IPS-18c (cell line): ENCODE data around the gene BRINP3.

ENCODE experiments used
- H3K4me3 ChIP-seq: 2 replicates; pipeline ENCODE4 v1.7.0; 2013; ENCODE audit warnings: low read depth, mild to moderate bottlenecking, low read length, moderate library complexity; ENCODE audit not compliant: insufficient read depth
- H3K9me3 ChIP-seq: one replicate; pipeline ENCODE4 v1.6.1; 2013; ENCODE audit warnings: mild to moderate bottlenecking, low read length, moderate library complexity; ENCODE audit not compliant: control insufficient read depth, insufficient read depth

BRINP3 gene

GRCh38 chr1:190472042-190472441 is 5.6 kb downstream of the BRINP3 start:
- no peak overlapping the region for H3K4me3 ChIP-seq

DNA sequence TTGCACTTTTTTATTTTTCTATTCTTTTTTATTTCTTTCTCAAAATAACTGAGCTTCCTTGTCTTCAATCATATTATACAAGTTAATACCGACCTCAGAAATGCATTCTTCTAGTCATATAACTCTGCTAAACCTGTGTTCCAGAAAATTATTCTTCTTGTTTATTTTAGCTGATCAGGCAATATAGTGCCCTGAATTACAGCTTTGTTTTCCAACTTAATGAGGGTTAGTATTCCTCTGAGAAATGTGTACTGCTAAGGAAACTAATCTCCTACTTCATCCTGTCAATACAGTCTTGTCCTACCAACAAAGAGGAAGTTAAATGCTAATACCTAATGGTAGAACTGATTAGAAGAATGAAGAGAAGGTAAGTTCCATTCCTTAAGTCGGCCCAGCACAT is 13.0 kb downstream of the BRINP3 start:
- no peaks in the 10 kb centered on the region for H3K9me3 ChIP-seq

More at GRCh38 chr1:190472042-190472441, 5.6 kb downstream of the BRINP3 start:
- H3K9me3 ChIP-seq: no peaks in the 10 kb centered on the region

GRCh38 chr1:190456129-190456528 is 21.5 kb downstream of the BRINP3 start:
- no peak overlapping the region for H3K4me3 ChIP-seq

More for the DNA sequence above, 13.0 kb downstream of the BRINP3 start:
- no peak overlapping the region for H3K4me3 ChIP-seq

GRCh38 chr1:190455631-190456030 is 22.0 kb downstream of the BRINP3 start:
- H3K4me3 ChIP-seq: no peak overlapping the region
- no peaks in the 10 kb centered on the region for H3K9me3 ChIP-seq

More at GRCh38 chr1:190456129-190456528, 21.5 kb downstream of the BRINP3 start:
- H3K9me3 ChIP-seq: no peaks in the 10 kb centered on the region

DNA sequence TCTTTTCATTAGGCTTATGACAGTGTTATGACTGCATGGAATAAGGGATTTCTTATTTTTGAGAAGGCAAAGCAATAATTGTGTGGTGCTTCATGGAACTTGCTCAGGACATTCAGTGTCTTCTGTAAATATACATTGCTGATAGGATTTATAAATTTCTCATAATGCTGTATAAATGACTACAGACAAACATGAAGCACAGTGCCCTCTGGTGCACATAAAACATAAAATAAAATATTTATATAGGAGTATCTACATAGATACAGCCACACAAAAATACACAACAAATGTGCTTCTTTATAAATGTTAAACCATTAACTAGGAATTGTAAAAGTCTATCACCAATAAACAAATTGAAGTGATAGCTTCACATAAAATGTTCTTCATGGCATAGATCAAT is 24.1 kb downstream of the BRINP3 start:
- Histone ChIP-seq H3K4me3 (no peak overlapping the region), H3K9me3 (no peaks in the 10 kb centered on the region)

- H3K9me3 ChIP-seq: no peaks in the 10 kb centered on the region
- no peak overlapping the region for H3K4me3 ChIP-seq
These were observed 25.3 kb downstream of the BRINP3 start for GRCh38 chr1:190452272-190452848.

- Histone ChIP-seq H3K4me3 (no peak overlapping the region), H3K9me3 (no peaks in the 10 kb centered on the region)
These were observed 33.2 kb downstream of the BRINP3 start for GRCh38 chr1:190444464-190444863.

DNA sequence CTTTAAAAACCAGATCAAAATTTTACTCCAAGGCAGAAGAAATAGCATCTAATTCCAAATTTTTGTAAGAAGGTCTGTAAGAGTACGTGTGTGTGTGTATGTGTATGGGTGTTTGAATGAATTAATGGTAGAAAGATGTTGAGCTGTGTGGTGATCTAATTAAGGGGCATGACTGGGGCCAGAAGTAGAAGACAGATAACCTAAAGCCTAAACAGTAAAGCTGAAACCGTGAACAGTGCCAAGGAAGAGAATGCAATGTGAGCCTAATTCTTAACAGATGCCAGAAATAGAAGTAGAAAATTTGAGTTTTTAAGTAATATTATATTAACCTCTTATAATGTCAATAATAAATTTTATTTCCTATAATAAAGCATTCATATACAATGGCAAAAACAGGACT is 38.2 kb downstream of the BRINP3 start:
- H3K9me3 ChIP-seq: no peaks in the 10 kb centered on the region
- no peak overlapping the region for H3K4me3 ChIP-seq

DNA sequence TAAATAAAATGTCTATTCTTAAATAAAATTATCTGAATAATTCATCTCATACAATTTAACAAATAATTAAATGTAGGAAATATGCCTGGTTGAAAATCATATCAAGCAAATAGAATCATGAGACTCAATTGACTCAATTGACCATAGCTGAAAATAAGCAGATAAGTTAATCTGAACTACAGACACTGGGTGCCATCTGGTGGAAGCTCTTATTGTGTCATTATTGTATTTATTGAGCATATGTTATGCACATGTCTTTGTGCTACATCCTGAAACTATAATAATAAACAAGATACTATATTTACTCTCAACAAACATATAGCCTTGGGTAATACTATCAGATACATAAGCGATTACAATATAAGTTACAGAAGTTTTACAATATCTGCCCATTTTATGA is 41.0 kb downstream of the BRINP3 start:
- no peak overlapping the region for H3K4me3 ChIP-seq
- no peaks in the 10 kb centered on the region for H3K9me3 ChIP-seq

- H3K4me3 ChIP-seq: no peak overlapping the region
These were observed 47.7 kb downstream of the BRINP3 start for GRCh38 chr1:190429932-190430331.

GRCh38 chr1:190429141-190429540 is 48.5 kb downstream of the BRINP3 start:
- Histone ChIP-seq H3K9me3 (no peaks in the 10 kb centered on the region), H3K4me3 (no peak overlapping the region)

More at GRCh38 chr1:190429932-190430331, 47.7 kb downstream of the BRINP3 start:
- no peaks in the 10 kb centered on the region for H3K9me3 ChIP-seq

GRCh38 chr1:190416239-190416638 is 61.4 kb downstream of the BRINP3 start:
- H3K4me3 ChIP-seq: no peak overlapping the region
- H3K9me3 ChIP-seq: no peaks in the 10 kb centered on the region

GRCh38 chr1:190413142-190413541 is 64.5 kb downstream of the BRINP3 start:
- Histone ChIP-seq H3K4me3 (no peak overlapping the region), H3K9me3 (no peaks in the 10 kb centered on the region)

GRCh38 chr1:190403402-190403801 is 74.3 kb downstream of the BRINP3 start:
- no peak overlapping the region for H3K4me3 ChIP-seq
- H3K9me3 ChIP-seq: no peaks in the 10 kb centered on the region

DNA sequence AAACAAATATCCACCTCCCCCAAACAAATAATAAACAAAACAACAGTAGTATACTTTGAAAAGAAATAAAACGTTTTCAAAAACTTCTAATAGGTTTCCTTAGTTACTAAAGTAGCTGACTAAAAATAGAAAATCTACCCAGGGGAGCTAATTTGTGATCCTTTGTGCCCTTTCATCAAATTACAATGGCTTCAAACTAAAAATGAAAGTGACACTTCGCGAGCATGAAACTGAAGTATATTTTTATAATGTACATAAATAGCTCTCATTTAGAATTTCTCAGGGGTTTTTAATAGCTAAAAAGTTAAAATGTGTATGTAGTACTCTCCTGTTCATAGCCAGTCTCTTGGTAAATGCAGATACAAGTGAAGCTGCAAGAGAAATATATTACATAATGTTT is 78.4 kb downstream of the BRINP3 start:
- H3K4me3 ChIP-seq: no peak overlapping the region
- no peaks in the 10 kb centered on the region for H3K9me3 ChIP-seq

DNA sequence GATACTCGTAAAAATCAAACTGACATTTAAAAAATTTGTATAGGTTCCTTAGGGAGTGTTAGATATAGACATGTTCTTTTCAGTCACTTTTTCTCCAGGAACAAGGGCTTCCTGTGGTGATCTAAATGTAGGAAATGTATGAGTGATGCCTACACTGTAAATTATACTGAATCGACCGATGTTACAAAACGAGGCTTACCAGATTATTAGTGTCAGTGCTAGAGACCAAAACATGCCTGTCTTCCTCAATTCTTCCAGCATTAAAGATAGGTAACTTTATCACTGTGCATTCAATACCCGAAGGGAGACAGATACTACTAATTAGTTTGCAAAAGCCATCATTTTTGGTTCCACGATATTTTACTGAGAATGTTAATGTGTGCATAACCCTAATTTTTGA is 86.1 kb downstream of the BRINP3 start:
- no peak overlapping the region for H3K4me3 ChIP-seq

GRCh38 chr1:190377991-190378390 is 99.7 kb downstream of the BRINP3 start:
- Histone ChIP-seq H3K4me3 (no peak overlapping the region), H3K9me3 (no peaks in the 10 kb centered on the region)

More for the DNA sequence above, 86.1 kb downstream of the BRINP3 start:
- H3K9me3 ChIP-seq: no peaks in the 10 kb centered on the region

- no peak overlapping the region for H3K4me3 ChIP-seq
- no peaks in the 10 kb centered on the region for H3K9me3 ChIP-seq
These were observed 100.4 kb downstream of the BRINP3 start for GRCh38 chr1:190377294-190377693.

DNA sequence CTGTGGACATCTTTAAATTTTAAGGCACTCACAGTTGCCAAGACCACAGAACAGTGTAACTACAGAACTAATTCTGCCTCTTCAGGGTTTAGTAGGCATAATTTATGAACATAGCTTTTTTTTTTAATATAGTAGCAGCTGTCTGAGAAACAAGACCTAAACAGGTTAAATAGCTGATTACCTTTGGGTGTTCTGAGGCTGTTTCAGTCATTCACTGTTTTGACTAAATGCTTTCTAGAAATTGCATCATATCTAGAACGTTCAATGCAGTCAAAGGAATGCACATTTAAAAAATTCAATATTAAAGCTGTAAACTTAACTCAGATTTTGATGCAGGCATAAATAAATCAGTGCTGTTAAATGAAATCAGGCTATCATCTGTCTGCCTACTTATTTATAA is 101.6 kb downstream of the BRINP3 start:
- H3K9me3 ChIP-seq: no peaks in the 10 kb centered on the region
- H3K4me3 ChIP-seq: no peak overlapping the region
